GM23248 (cell line): ENCODE results near the gene SH3RF3. TPM values are rescaled to one million over a fixed set of nuclear protein-coding genes. Genes with fewer than 3 reads are reported as not detected.

Source experiments
- DNase-seq: peaks from one replicate; pipeline ENCODE4 v3.0.0-alpha.2; 2015
- H2AFZ ChIP-seq: fragments of 200-600 bp; sonication (generic); 2 replicates; pipeline ENCODE4 v1.6.1; 2016; ENCODE audit warnings: antibody characterized with exemption
- H3F3A ChIP-seq: fragments of 200-600 bp; sonication (generic); 2 replicates; pipeline ENCODE4 v1.6.1; 2016; ENCODE audit warnings: mild to moderate bottlenecking, antibody characterized with exemption, mixed run types; ENCODE audit not compliant: insufficient read depth
- H3K27ac ChIP-seq: fragments of 200-600 bp; sonication (generic); 2 replicates; pipeline ENCODE4 v1.5.1; 2016; ENCODE audit warnings: mild to moderate bottlenecking
- H3K27me3 ChIP-seq: fragments of 200-600 bp; sonication (generic); replicated peaks from 2 replicates; pipeline ENCODE4 v1.6.1; 2016; ENCODE audit warnings: mild to moderate bottlenecking; ENCODE audit not compliant: insufficient read depth
- H3K36me3 ChIP-seq: fragments of 200-600 bp; sonication (generic); 2 replicates; pipeline ENCODE4 v1.6.1; 2016; ENCODE audit warnings: low read depth, mild to moderate bottlenecking
- H3K4me1 ChIP-seq: fragments of 200-600 bp; sonication (generic); 2 replicates; pipeline ENCODE4 v1.6.1; 2016; ENCODE audit warnings: mild to moderate bottlenecking; ENCODE audit not compliant: insufficient read depth
- H3K4me2 ChIP-seq: fragments of 200-600 bp; sonication (generic); one replicate; pipeline ENCODE4 v1.6.1; 2016; ENCODE audit warnings: mild to moderate bottlenecking; ENCODE audit not compliant: unreplicated experiment
- H3K4me3 ChIP-seq: fragments of 200-600 bp; sonication (generic); 2 replicates; pipeline ENCODE4 v1.5.1; 2016; ENCODE audit warnings: mild to moderate bottlenecking
- H3K79me2 ChIP-seq: fragments of 200-600 bp; sonication (generic); 2 replicates; pipeline ENCODE4 v1.6.1; 2016; ENCODE audit warnings: mild to moderate bottlenecking; ENCODE audit not compliant: insufficient read depth
- H3K9ac ChIP-seq: fragments of 200-600 bp; sonication (generic); 2 replicates; pipeline ENCODE4 v1.6.1; 2016; ENCODE audit warnings: mild to moderate bottlenecking
- H3K9me2 ChIP-seq: fragments of 200-600 bp; sonication (generic); 2 replicates; pipeline ENCODE4 v1.6.1; 2016; ENCODE audit warnings: mixed run types, mild to moderate bottlenecking, moderate library complexity; ENCODE audit not compliant: insufficient read depth
- H3K9me3 ChIP-seq: fragments of 200-600 bp; sonication (generic); one replicate; pipeline ENCODE4 v1.6.1; 2017; ENCODE audit warnings: low read depth
- H4K20me1 ChIP-seq: fragments of 200-600 bp; sonication (generic); 2 replicates; pipeline ENCODE4 v1.6.0; 2016; ENCODE audit not compliant: insufficient read depth
- EZH2 ChIP-seq: fragments of 200-600 bp; sonication (generic); IDR thresholded peaks from 2 replicates; pipeline ENCODE4 v1.6.1; 2018; ENCODE audit warnings: antibody characterized with exemption, mild to moderate bottlenecking; ENCODE audit not compliant: insufficient read depth, poor library complexity, severe bottlenecking
- EZH2phosphoT487 ChIP-seq: fragments of 200-600 bp; sonication (generic); IDR thresholded peaks from 2 replicates; pipeline ENCODE4 v1.6.1; 2018; ENCODE audit warnings: antibody characterized with exemption, moderate library complexity, mild to moderate bottlenecking, low read depth; ENCODE audit not compliant: insufficient read depth
- WGBS, 2 experiments: methylation state at CpG; one replicate each; pipeline ENCODE4 v1.1.6; 2015 to 2017; ENCODE audit warnings: low lambda C conversion rate in 2 of 2, low coverage in 1 of 2; ENCODE audit errors: missing lambda C conversion rate in 2 of 2; 5-methylcytosine and 5-hydroxymethylcytosine counted together
- in situ Hi-C: fragments of 300-500 bp; cut with MboI; formaldehyde crosslinking; loops from 2 replicates; pipeline ENCODE4 v1.15.0; 2020
- polyA plus RNA-seq: library from polyadenylated mRNA; unstranded; fragments of >200 nt; fragmentation: Nextera tagmentation; extraction: Ambion mirVana; gene quantifications from 2 replicates; pipeline ENCODE4 v1.2.1, GENCODE V29; 2016
- total RNA-seq: library from RNA; depleted of rRNA; stranded (reverse); fragments of >200 nt; shearing (Covaris generic); gene quantifications from 2 replicates; pipeline ENCODE4 v1.2.3, GENCODE V29; 2014

The SH3RF3 gene
- total and polyA plus RNA-seq, 2 experiments from 2014 or later: 1.5 to 5.2 TPM

- Histone ChIP-seq H3K9ac (peak overlapping the region; percentile 82; the same call in 1 of the 2 replicates), H3K36me3 (no peaks in the 10 kb centered on the region), H3K9me2 (no peaks in the 10 kb centered on the region), H3K4me1 (peaks cover 66% of the 10 kb centered on the region), H4K20me1 (no peaks in the 10 kb centered on the region), H3K27ac (peak overlapping the region; percentile 99), H3K27me3 (no peaks in the 10 kb centered on the region), H3K79me2 (peaks cover 44% of the 10 kb centered on the region), H3K4me3 (no peak overlapping the region), H3K9me3 (no peaks in the 10 kb centered on the region), H2AFZ (no peak overlapping the region), H3F3A (peaks cover 45% of the 10 kb centered on the region), H3K4me2 (peak overlapping the region; percentile 74)
- TF ChIP-seq EZH2phosphoT487 (no peak), EZH2 (no peak)
- in situ Hi-C loops: no loop called here
- no peak for DNase-seq
- WGBS, 2 experiments: 92 to 96% methylated on average over 6 of the region's 6 CpGs
These were observed 41.6 kb downstream of the SH3RF3 start for GRCh38 chr2:109170645-109171044.

GRCh38 chr2:109171444-109172334 is 42.7 kb downstream of the SH3RF3 start:
- Histone ChIP-seq H3K9ac (peak overlapping the region; percentile 82), H3K9me2 (no peaks in the 10 kb centered on the region), H3K36me3 (no peaks in the 10 kb centered on the region), H3K27me3 (no peaks in the 10 kb centered on the region), H3K79me2 (peaks cover 53% of the 10 kb centered on the region), H3K4me2 (peak overlapping the region; percentile 74), H3K4me3 (peak overlapping the region; percentile 53), H3F3A (peaks cover 34% of the 10 kb centered on the region), H3K4me1 (peaks cover 55% of the 10 kb centered on the region), H2AFZ (peak overlapping the region; percentile 4; the same call in 1 of the 2 replicates), H3K9me3 (no peaks in the 10 kb centered on the region), H3K27ac (peak overlapping the region; percentile 99), H4K20me1 (no peaks in the 10 kb centered on the region)
- 6 to 7% methylated on average over 35 to 36 of the region's 36 CpGs for WGBS, 2 experiments
- in situ Hi-C loops: no loop called here
- TF ChIP-seq EZH2: no peak
- peak; percentile 98 for DNase-seq

GRCh38 chr2:109172556-109173105 is 43.6 kb downstream of the SH3RF3 start:
- Histone ChIP-seq H3F3A (peaks cover 25% of the 10 kb centered on the region), H3K27ac (peak overlapping the region; percentile 99), H3K4me2 (peak overlapping the region; percentile 74), H3K9me2 (no peaks in the 10 kb centered on the region), H3K9me3 (no peaks in the 10 kb centered on the region), H3K79me2 (peaks cover 51% of the 10 kb centered on the region), H3K4me3 (peak overlapping the region; percentile 47), H4K20me1 (no peaks in the 10 kb centered on the region), H3K9ac (peak overlapping the region; percentile 82), H2AFZ (0 out of 2 replicates have a peak overlapping the region, but pooled peaks have one; percentile 4), H3K36me3 (no peaks in the 10 kb centered on the region), H3K27me3 (no peaks in the 10 kb centered on the region), H3K4me1 (peaks cover 46% of the 10 kb centered on the region)
- peak; percentile 36 for DNase-seq
- in situ Hi-C loops: no loop called here
- TF ChIP-seq EZH2 (no peak), EZH2phosphoT487 (no peak)
- WGBS, 2 experiments: 59 to 65% methylated on average over 7 of the region's 7 CpGs

- H2AFZ ChIP-seq: no peak overlapping the region
- 10 to 12% methylated on average over 19 of the region's 19 CpGs for WGBS, 2 experiments
These were observed 44.5 kb downstream of the SH3RF3 start for GRCh38 chr2:109173311-109174171.

More at GRCh38 chr2:109173311-109174171, 44.5 kb downstream of the SH3RF3 start:
- no peaks in the 10 kb centered on the region for H3K36me3 ChIP-seq
- H3K79me2 ChIP-seq: peaks cover 50% of the 10 kb centered on the region
- H3K4me1 ChIP-seq: peaks cover 37% of the 10 kb centered on the region
- peak overlapping the region; percentile 82 for H3K9ac ChIP-seq
- peak overlapping the region; percentile 47 for H3K4me3 ChIP-seq
- H3F3A ChIP-seq: peaks cover 22% of the 10 kb centered on the region
- no peaks in the 10 kb centered on the region for H3K27me3 ChIP-seq
- no peak for TF ChIP-seq EZH2
- TF ChIP-seq EZH2phosphoT487: no peak
- peak overlapping the region; percentile 99 for H3K27ac ChIP-seq
- no peaks in the 10 kb centered on the region for H3K9me2 ChIP-seq
- in situ Hi-C loops: no loop called here
- H4K20me1 ChIP-seq: no peaks in the 10 kb centered on the region
- peak overlapping the region; percentile 74 for H3K4me2 ChIP-seq
- no peaks in the 10 kb centered on the region for H3K9me3 ChIP-seq
- DNase-seq: peak; percentile 93
